H9 (cell line): ENCODE data around the gene QSOX2. TPM values are rescaled to one million over a fixed set of nuclear protein-coding genes. Genes with fewer than 3 reads are reported as not detected.

Source experiments
- DNase-seq: peaks from one replicate; pipeline ENCODE4 v3.0.0-alpha.2; 2017
- H2AFZ ChIP-seq: one replicate; pipeline ENCODE4 v1.6.1; 2013; ENCODE audit warnings: mild to moderate bottlenecking, low read length, control low read depth, moderate library complexity
- H2AK5ac ChIP-seq: 2 replicates; pipeline ENCODE4 v1.6.1; 2013; ENCODE audit warnings: low read length, control low read depth, mixed read lengths; ENCODE audit not compliant: insufficient read length
- H2BK120ac ChIP-seq: one replicate; pipeline ENCODE4 v1.6.1; 2013; ENCODE audit warnings: low read depth, mild to moderate bottlenecking, low read length, control low read depth, inconsistent platforms; ENCODE audit not compliant: poor library complexity, severe bottlenecking
- H2BK12ac ChIP-seq: 2 replicates; pipeline ENCODE4 v1.6.1; 2013; ENCODE audit warnings: low read length, control low read depth, mixed read lengths, low read depth; ENCODE audit not compliant: insufficient read length
- H2BK15ac ChIP-seq: 2 replicates; pipeline ENCODE4 v1.6.1; 2013; ENCODE audit warnings: low read depth, low read length, control low read depth
- H2BK20ac ChIP-seq: one replicate; pipeline ENCODE4 v1.6.1; 2013; ENCODE audit warnings: low read depth, mild to moderate bottlenecking, low read length, control low read depth, inconsistent platforms; ENCODE audit not compliant: poor library complexity, severe bottlenecking
- H2BK5ac ChIP-seq: 2 replicates; pipeline ENCODE4 v1.6.1; 2013; ENCODE audit warnings: low read length, control low read depth, mixed read lengths; ENCODE audit not compliant: insufficient read length
- H3K14ac ChIP-seq: 2 replicates; pipeline ENCODE4 v1.6.1; 2013; ENCODE audit warnings: low read length, control low read depth; ENCODE audit not compliant: insufficient read depth
- H3K18ac ChIP-seq: 2 replicates; pipeline ENCODE4 v1.6.1; 2013; ENCODE audit warnings: low read depth, mild to moderate bottlenecking, mixed read lengths, low read length, control low read depth; ENCODE audit not compliant: insufficient read length
- H3K23ac ChIP-seq: 2 replicates; pipeline ENCODE4 v1.6.1; 2013; ENCODE audit warnings: low read length, control low read depth, mixed read lengths, low read depth; ENCODE audit not compliant: insufficient read length
- H3K23me2 ChIP-seq: 2 replicates; pipeline ENCODE4 v1.6.1; 2013; ENCODE audit warnings: low read depth, mild to moderate bottlenecking, mixed read lengths, low read length, control low read depth; ENCODE audit not compliant: insufficient read length, poor library complexity, severe bottlenecking
- H3K27ac ChIP-seq: 2 replicates; pipeline ENCODE4 v1.5.1; 2013; ENCODE audit warnings: low read length, control low read depth, mixed read lengths, low read depth; ENCODE audit not compliant: insufficient read length
- H3K27me3 ChIP-seq: 2 replicates; pipeline ENCODE4 v1.6.1; 2013; ENCODE audit warnings: low read length, control low read depth, inconsistent platforms; ENCODE audit not compliant: insufficient read depth
- H3K4ac ChIP-seq: 2 replicates; pipeline ENCODE4 v1.6.1; 2013; ENCODE audit warnings: low read depth, mild to moderate bottlenecking, control low read depth, inconsistent platforms, low read length, moderate library complexity
- H3K4me1 ChIP-seq: 2 replicates; pipeline ENCODE4 v1.6.1; 2013; ENCODE audit warnings: low read length, control low read depth, inconsistent platforms; ENCODE audit not compliant: insufficient read depth
- H3K4me2 ChIP-seq: 2 replicates; pipeline ENCODE4 v1.6.1; 2013; ENCODE audit warnings: low read length, control low read depth, mixed read lengths; ENCODE audit not compliant: insufficient read length, insufficient read depth
- H3K56ac ChIP-seq: 2 replicates; pipeline ENCODE4 v1.6.1; 2013; ENCODE audit warnings: low read depth, mild to moderate bottlenecking, mixed read lengths, low read length, control low read depth; ENCODE audit not compliant: insufficient read length
- H3K79me1 ChIP-seq: 2 replicates; pipeline ENCODE4 v1.6.1; 2013; ENCODE audit warnings: low read depth, mild to moderate bottlenecking, moderate library complexity, low read length, control low read depth, inconsistent platforms; ENCODE audit not compliant: insufficient read depth, poor library complexity, severe bottlenecking
- H3K79me2 ChIP-seq: 2 replicates; pipeline ENCODE4 v1.6.1; 2013; ENCODE audit warnings: low read length, control low read depth, inconsistent platforms; ENCODE audit not compliant: insufficient read depth
- H3K9ac ChIP-seq: 2 replicates; pipeline ENCODE4 v1.6.1; 2013; ENCODE audit warnings: low read length, control low read depth, mixed read lengths; ENCODE audit not compliant: insufficient read length; ENCODE audit errors: extremely low read depth
- H3K9me3 ChIP-seq: one replicate; pipeline ENCODE4 v1.6.1; 2013; ENCODE audit warnings: low read depth, low read length, inconsistent platforms; ENCODE audit not compliant: control insufficient read depth
- H3T11ph ChIP-seq: one replicate; pipeline ENCODE4 v1.6.1; 2013; ENCODE audit warnings: mild to moderate bottlenecking, low read length, control low read depth, inconsistent platforms
- H4K20me1 ChIP-seq: one replicate; pipeline ENCODE4 v1.6.1; 2013; ENCODE audit not compliant: control insufficient read depth, insufficient read length, insufficient read depth
- H4K5ac ChIP-seq: 2 replicates; pipeline ENCODE4 v1.6.1; 2013; ENCODE audit warnings: low read depth, mild to moderate bottlenecking, mixed read lengths, low read length, control low read depth; ENCODE audit not compliant: insufficient read length
- H4K8ac ChIP-seq: replicated peaks from 2 replicates; pipeline ENCODE4 v1.6.1; 2013; ENCODE audit warnings: low read length, control low read depth, mixed read lengths, low read depth; ENCODE audit not compliant: insufficient read length
- H4K91ac ChIP-seq: 2 replicates; pipeline ENCODE4 v1.6.1; 2013; ENCODE audit warnings: low read depth, mild to moderate bottlenecking, moderate library complexity, mixed read lengths, low read length, control low read depth; ENCODE audit not compliant: insufficient read length
- H3K27ac Mint-ChIP-seq, 3 experiments: 2 replicates in 2 of 3; 3 replicates in 1 of 3; pipeline ENCODE4 v1.8.0; 2020 to 2021; ENCODE audit warnings: mixed read lengths in 3 of 3, mild to moderate bottlenecking in 1 of 3, moderate library complexity in 1 of 3
- H3K27me3 Mint-ChIP-seq: 2 replicates; pipeline ENCODE4 v1.8.0; 2021; ENCODE audit warnings: low read depth, mild to moderate bottlenecking, moderate library complexity, mixed read lengths
- H3K36me3 Mint-ChIP-seq, 3 experiments: 2 replicates in 2 of 3; 3 replicates in 1 of 3; pipeline ENCODE4 v1.8.0; 2020 to 2021; ENCODE audit warnings: low read depth in 3 of 3, mixed read lengths in 3 of 3; ENCODE audit not compliant: insufficient read depth in 1 of 3
- H3K4me1 Mint-ChIP-seq, 2 experiments: 2 replicates each; pipeline ENCODE4 v1.8.0; 2020; ENCODE audit warnings: mixed read lengths in 2 of 2
- H3K4me3 Mint-ChIP-seq, 2 experiments: 2 replicates in 1 of 2; 3 replicates in 1 of 2; pipeline ENCODE4 v1.8.0; 2020 to 2021; ENCODE audit warnings: mild to moderate bottlenecking in 2 of 2, mixed read lengths in 2 of 2, moderate library complexity in 1 of 2
- H3K9me3 Mint-ChIP-seq, 2 experiments: 2 replicates in 1 of 2; 3 replicates in 1 of 2; pipeline ENCODE4 v1.8.0; 2020; ENCODE audit warnings: mild to moderate bottlenecking in 2 of 2, mixed read lengths in 2 of 2, moderate library complexity in 1 of 2
- WGBS: extraction: QIAGEN DNeasy Blood & Tissue Kit; methylation state at CpG from one replicate; pipeline ENCODE4 v1.1.7; 2013; ENCODE audit warnings: missing lambda C conversion rate, low lambda C conversion rate, mixed read lengths; ENCODE audit not compliant: insufficient read length; ENCODE audit errors: extremely low coverage; 5-methylcytosine and 5-hydroxymethylcytosine counted together
- total RNA-seq: library from RNA; stranded (reverse); gene quantifications from 2 replicates; pipeline ENCODE4 v1.2.1, GENCODE V29; 2021
- TF ChIP-seq, protein P1 (sequence below): fragments of 200-600 bp; sonication (generic); conservative IDR thresholded peaks from 3 replicates; pipeline ENCODE4 v1.8.0; 2021; ENCODE audit warnings: antibody characterized with exemption, mild to moderate bottlenecking

The QSOX2 gene
- total RNA-seq, 1 experiment from 2014 or later, result 25.8 TPM

DNA sequence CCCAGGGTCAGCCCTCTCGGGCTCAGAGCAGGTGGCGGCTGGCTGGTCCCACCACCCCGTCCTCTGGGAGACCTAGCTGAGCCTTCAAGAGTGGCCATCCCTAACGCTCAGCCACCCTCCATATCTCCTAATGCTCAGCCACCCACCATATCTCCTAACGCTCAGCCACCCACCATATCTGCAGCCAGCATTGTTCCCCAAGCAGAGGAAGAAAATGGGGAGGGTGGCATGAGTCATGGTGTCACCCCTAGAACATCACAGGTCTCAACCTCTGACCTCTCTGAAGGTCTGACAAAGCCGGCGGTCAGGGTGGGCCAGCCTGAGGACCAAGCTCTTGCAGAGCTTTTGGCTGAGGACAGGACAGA is 55.4 kb downstream of the QSOX2 start:
- no peak overlapping the region for H3K9ac ChIP-seq
- H4K91ac ChIP-seq, result no peak overlapping the region
- no peak overlapping the region for H2BK12ac ChIP-seq
- no peak overlapping the region for H4K5ac ChIP-seq
- H4K20me1 ChIP-seq, result peaks cover 3% of the 10 kb centered on the region
- no peak overlapping the region for H3K27ac ChIP-seq
- Mint-ChIP-seq H3K9me3 (no peaks in the 10 kb centered on the region), H3K4me3 (no peak overlapping the region), H3K27ac (no peak overlapping the region), H3K27me3 (peaks cover 57% of the 10 kb centered on the region), H3K36me3 (no peaks in the 10 kb centered on the region), H3K4me1 (peaks cover 9 to 43% of the 10 kb centered on the region in 2 experiments)
- H3K79me2 ChIP-seq, result no peaks in the 10 kb centered on the region
- H3K4me2 ChIP-seq, result no peak overlapping the region
- TF ChIP-seq, protein P1, sequence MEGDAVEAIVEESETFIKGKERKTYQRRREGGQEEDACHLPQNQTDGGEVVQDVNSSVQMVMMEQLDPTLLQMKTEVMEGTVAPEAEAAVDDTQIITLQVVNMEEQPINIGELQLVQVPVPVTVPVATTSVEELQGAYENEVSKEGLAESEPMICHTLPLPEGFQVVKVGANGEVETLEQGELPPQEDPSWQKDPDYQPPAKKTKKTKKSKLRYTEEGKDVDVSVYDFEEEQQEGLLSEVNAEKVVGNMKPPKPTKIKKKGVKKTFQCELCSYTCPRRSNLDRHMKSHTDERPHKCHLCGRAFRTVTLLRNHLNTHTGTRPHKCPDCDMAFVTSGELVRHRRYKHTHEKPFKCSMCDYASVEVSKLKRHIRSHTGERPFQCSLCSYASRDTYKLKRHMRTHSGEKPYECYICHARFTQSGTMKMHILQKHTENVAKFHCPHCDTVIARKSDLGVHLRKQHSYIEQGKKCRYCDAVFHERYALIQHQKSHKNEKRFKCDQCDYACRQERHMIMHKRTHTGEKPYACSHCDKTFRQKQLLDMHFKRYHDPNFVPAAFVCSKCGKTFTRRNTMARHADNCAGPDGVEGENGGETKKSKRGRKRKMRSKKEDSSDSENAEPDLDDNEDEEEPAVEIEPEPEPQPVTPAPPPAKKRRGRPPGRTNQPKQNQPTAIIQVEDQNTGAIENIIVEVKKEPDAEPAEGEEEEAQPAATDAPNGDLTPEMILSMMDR, result no peak
- no peak overlapping the region for H3K23ac ChIP-seq
- no peak overlapping the region for H2BK15ac ChIP-seq
- H3K18ac ChIP-seq, result no peak overlapping the region
- no peak overlapping the region for H2BK5ac ChIP-seq
- no peak overlapping the region for H2AK5ac ChIP-seq
- no peak for DNase-seq
- H4K8ac ChIP-seq, result no peak overlapping the region
- H3K56ac ChIP-seq, result no peak overlapping the region
- H3K14ac ChIP-seq, result no peak overlapping the region
- no peaks in the 10 kb centered on the region for H3K23me2 ChIP-seq
- no peak overlapping the region for H3K4ac ChIP-seq
- peaks cover 40% of the 10 kb centered on the region; the same call in 1 of the 2 replicates for H3K27me3 ChIP-seq
- no peak overlapping the region for H2BK120ac ChIP-seq
- no peaks in the 10 kb centered on the region for H3K79me1 ChIP-seq
- H2AFZ ChIP-seq, result no peak overlapping the region
- no peak overlapping the region for H3T11ph ChIP-seq
- no peaks in the 10 kb centered on the region for H3K9me3 ChIP-seq
- no peak overlapping the region for H2BK20ac ChIP-seq
- WGBS, result no CpG with 5 or more reads among the region's 7 CpGs
- no peaks in the 10 kb centered on the region for H3K4me1 ChIP-seq
